ENCODE data around the gene PDLIM1. TPM values are rescaled to one million over a fixed set of nuclear protein-coding genes. Genes with fewer than 3 reads are reported as not detected.

The PDLIM1 gene
- total RNA-seq, 1 donor from 2014 or later, result 114 TPM

GRCh38 chr10:95314192-95314918 lies 23.6 kb upstream of the PDLIM1 start:
- DNase-seq (ENCODE audit: low spot score), result no peak

GRCh38 chr10:95312986-95313495 lies 22.2 kb upstream of the PDLIM1 start:
- DNase-seq (ENCODE audit: low spot score), result no peak

DNA sequence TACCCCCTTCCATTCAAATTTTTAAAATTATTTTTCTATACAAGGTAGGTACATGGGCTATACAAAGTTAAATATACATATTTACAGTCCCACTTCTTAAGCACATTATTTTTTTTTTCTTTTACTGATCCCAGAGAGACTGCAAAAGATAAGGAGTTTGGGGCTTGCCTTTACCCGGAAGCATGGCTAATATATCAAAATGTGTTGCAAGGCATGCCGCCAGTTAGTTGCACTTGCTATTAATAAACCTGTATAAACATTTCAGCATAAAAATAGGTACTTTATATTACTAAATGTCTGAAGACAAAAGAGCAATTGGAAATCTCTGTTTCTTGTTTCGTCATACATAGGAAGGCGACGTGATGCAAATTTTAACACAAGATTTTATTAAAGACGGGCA lies 21.5 kb upstream of the PDLIM1 start:
- no peak for DNase-seq (ENCODE audit: low spot score)

DNA sequence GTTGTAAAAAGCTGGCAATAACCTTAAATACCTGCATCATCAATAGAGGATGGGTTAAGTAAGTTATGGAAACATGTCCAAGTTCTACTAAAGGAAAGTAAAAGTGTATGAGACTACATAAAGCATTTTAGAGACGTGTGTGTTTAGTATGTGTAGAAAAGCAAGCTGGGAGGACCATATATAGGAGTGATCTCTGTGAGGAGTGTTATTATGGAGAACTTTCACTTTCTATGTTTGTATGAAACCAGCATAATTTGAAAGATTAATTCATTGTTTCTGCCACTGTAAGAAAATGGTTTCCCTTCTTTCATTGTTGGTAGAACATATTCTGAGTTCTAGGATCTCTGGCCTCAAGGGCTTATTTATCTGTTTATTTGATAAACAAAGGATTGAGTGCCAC lies 19.2 kb upstream of the PDLIM1 start:
- DNase-seq (ENCODE audit: low spot score), result no peak

DNA sequence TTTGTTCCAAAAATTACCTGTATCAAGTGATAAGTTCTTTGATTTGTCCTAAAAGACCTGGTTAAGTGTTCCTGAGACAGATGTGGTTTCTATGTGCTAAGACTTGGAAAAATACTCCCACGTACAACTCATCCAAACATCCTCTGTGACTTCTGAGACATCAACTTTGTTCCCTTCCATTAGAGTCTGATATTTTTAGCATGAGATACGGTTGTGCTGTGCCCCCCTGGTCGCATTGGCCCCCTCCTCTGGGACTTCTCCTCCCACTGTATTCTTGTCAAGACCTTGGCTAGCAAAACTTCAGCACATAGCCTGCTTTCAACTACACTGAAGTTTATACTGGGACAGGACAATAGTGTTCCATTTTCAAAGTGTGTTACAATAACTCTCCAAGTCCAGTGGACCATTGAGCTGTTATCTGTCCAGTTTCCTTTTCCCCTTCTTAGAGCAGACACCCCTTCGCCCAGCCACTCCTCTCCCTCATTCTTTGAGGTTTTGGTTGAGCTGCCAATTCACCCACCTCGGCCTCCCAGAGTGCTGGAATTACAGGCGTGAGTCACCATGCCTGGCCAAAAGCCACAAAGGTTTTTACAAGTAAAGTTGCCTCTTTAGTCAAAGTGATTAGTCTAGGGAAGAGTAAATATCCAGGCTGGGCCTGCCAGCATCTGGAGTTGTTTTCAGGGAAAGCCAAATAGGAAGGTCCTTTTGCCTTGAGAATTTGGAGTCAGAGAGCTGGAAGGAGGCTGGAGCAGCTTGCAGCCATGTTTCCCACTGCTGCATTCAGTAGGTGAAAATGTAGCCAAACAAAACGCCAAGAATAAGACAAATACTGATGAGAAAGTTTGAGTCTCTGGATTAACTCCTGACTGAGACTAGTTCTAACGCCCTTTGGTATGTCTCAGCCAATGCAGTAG lies 17.8 kb upstream of the PDLIM1 start:
- DNase-seq (ENCODE audit: low spot score), result peak; percentile 90

- DNase-seq (ENCODE audit: low spot score), result no peak
Measured at GRCh38 chr10:95306851-95307250, 16.0 kb upstream of the PDLIM1 start.

DNA sequence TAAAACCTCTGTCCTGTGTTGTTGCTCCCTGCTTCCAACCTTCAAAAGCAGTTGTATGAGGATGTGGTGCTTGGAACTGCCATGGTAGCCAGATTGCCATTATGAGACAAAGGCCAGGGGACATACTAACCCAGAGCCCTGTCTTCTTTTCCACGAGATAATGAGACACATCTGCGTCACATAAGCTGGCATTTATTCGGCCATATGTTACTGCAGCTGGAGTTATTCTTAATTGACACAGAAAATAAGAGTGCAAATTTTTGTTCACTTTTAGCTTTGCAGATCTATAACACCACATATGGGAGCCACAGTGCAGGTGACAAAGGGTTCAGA lies 15.5 kb upstream of the PDLIM1 start:
- no peak for DNase-seq (ENCODE audit: low spot score)

- no peak for DNase-seq (ENCODE audit: low spot score)
Measured at GRCh38 chr10:95305606-95306317, 15.0 kb upstream of the PDLIM1 start.

- no peak for DNase-seq (ENCODE audit: low spot score)
Measured at GRCh38 chr10:95304976-95305375, 14.2 kb upstream of the PDLIM1 start.

GRCh38 chr10:95304463-95304862 lies 13.7 kb upstream of the PDLIM1 start:
- DNase-seq (ENCODE audit: low spot score), result no peak

GRCh38 chr10:95303950-95304349 lies 13.1 kb upstream of the PDLIM1 start:
- DNase-seq (ENCODE audit: low spot score), result no peak

GRCh38 chr10:95303535-95303934 lies 12.7 kb upstream of the PDLIM1 start:
- no peak for DNase-seq (ENCODE audit: low spot score)

DNA sequence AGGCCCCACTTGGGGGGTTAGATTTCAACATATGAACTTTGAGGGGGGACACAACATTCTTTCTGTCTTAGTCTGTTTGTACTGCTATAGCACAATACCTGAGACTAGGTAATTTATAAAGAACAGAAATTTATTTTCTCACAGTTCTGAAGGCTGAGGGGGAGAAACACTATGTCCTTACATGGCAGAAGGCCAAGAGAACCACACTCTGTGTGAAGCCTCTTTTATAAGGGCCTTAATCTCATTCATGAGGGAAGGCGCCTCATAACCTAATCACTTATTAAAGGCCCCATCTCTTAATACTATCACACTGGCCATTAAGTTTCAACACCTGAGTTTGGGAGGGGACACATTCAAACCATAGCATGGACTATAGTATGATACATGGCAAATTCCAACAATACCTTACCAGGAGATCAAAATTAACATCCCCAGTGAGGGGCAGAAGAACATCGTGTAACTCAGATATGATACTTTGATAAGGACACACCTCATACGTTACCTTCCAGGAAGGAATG lies 9.3 kb upstream of the PDLIM1 start:
- DNase-seq (ENCODE audit: low spot score), result no peak

DNA sequence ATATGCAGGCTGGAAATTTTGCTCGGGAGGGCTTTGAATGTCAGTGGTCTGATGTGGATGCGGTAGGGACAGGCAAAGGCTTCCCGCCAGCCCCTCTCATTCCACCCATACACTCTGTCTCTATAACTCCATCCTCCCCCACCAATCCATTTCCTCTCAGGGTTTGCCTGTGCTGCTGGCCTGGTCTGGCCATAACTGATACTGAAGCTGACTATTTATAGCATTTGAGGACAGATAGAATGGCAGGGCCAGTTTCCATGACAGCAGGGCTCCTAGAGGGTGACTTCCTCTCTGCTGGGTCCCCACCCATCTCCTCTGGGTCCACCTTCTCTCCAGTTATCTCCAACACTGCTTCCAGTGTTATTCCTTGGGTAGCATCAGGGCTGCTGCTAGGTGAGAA lies 6.6 kb upstream of the PDLIM1 start:
- no peak for DNase-seq (ENCODE audit: low spot score)

DNA sequence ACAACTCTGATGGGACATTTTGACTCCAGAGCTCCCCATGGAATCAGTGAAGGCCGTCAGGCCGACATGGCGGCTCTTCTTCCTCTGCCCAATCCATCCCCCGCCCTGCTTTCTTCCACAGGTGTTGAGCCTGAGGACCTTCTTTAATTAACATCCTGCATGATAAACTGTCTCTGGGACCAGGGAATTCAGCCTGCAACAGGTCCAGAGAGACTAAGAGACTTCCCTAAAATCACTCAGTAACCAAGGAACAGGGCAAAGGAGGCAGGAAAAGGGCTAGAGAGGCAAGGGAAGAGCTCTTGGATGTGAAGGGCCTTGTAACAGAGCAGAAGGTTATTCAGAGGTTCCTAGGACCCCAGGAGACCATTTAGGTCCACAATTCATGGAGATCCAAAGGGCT lies 6.0 kb upstream of the PDLIM1 start:
- DNase-seq (ENCODE audit: low spot score), result no peak

- DNase-seq (ENCODE audit: low spot score), result peak; percentile 38
Measured at GRCh38 chr10:95295031-95295755, 4.4 kb upstream of the PDLIM1 start.

- no peak for DNase-seq (ENCODE audit: low spot score)
Measured at GRCh38 chr10:95293631-95294030, 2.8 kb upstream of the PDLIM1 start.

DNA sequence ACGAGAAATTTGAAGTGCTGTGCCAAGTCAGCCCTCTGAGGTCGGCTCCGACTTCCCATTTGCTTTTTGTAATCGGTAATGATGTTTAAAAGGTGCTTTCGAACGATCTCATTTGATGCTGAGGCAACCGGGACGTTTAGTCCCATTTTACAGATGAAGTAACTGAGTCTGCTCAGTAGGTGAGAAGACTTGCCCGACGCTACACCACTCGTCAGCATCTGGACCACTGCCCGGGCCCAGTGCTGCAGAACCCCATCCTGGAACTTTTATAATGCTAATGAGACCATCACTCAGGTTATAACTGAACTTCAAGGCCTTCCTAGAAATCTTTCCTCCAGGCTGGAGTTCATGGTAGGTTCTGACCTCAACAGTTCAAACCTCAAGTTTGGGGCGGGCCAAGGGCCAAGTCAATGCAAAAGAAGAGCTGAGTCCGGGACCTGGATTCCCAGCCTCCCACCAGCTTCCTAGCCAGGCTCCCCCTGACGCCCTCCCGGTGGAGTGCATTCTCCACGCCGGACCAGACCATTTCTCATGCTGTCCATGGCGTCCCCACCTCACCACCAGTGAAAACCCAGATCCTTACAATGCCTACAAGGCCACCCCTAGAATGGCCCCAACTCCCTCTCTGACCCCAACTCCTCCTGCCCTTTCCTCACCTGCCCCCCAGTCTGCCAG lies 699 bp upstream of the PDLIM1 start:
- DNase-seq (ENCODE audit: low spot score), result no peak

- DNase-seq (ENCODE audit: low spot score), result no peak
Measured at GRCh38 chr10:95289921-95290421, 832 bp downstream of the PDLIM1 start.
